ENCODE measurements around the gene AKR1A1.
A peak's percentile ranks its signal among the peaks of the same experiment; 100 is the strongest.

The AKR1A1 gene

DNA sequence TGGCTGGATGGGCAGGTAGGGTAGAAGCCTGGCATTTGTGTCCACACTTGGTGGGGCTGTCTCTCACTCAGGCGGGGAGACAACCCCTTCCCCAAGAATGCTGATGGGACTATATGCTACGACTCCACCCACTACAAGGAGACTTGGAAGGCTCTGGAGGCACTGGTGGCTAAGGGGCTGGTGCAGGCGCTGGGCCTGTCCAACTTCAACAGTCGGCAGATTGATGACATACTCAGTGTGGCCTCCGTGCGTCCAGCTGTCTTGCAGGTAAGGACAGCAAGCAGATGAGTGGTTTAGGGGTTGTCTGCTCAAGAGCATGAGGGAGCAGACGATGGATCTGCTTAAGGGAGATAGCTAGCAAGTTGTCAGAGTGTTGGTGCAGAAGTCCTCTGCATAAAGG is 17.3 kb downstream of the AKR1A1 start:
- DNase-seq (ENCODE audit: low spot score), result no peak
- TF ChIP-seq, protein P1, sequence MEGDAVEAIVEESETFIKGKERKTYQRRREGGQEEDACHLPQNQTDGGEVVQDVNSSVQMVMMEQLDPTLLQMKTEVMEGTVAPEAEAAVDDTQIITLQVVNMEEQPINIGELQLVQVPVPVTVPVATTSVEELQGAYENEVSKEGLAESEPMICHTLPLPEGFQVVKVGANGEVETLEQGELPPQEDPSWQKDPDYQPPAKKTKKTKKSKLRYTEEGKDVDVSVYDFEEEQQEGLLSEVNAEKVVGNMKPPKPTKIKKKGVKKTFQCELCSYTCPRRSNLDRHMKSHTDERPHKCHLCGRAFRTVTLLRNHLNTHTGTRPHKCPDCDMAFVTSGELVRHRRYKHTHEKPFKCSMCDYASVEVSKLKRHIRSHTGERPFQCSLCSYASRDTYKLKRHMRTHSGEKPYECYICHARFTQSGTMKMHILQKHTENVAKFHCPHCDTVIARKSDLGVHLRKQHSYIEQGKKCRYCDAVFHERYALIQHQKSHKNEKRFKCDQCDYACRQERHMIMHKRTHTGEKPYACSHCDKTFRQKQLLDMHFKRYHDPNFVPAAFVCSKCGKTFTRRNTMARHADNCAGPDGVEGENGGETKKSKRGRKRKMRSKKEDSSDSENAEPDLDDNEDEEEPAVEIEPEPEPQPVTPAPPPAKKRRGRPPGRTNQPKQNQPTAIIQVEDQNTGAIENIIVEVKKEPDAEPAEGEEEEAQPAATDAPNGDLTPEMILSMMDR (IDR thresholded peaks at IDR 0.05; ENCODE audit: extremely low read depth, missing control alignments), result no peak

DNA sequence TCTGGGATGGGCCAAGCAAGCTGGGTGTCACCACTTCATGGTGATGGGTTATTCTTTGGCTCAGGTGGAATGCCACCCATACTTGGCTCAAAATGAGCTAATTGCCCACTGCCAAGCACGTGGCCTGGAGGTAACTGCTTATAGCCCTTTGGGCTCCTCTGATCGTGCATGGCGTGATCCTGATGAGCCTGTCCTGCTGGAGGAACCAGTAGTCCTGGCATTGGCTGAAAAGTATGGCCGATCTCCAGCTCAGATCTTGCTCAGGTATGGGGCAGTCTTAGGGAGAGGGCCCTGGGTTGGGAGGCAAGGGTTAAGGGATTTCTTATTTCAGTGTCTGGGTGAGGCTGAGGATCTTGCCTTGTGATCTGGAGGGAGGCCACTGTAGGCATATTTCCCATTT is 17.8 kb downstream of the AKR1A1 start:
- DNase-seq (ENCODE audit: low spot score), result no peak
- TF ChIP-seq, protein P1 (IDR thresholded peaks at IDR 0.05; ENCODE audit: extremely low read depth, missing control alignments), result no peak

DNA sequence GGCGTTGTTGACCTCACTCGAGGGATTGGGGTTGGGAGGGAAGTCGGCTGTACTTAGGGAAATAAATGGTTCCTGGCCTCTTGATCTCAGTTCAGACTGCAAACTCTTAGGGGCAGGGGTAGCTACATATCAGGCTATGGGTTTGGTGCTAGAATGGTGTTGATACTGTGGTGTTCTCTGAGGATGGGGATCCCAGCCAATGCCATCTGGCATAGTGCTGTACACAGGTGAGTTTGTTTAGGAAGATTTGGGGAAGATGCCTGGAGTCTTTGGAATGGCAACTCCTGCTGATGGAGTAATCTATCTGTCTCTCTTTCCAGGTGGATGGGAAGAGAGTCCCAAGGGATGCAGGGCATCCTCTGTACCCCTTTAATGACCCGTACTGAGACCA is 18.9 kb downstream of the AKR1A1 start:
- DNase-seq (ENCODE audit: low spot score), result no peak
- TF ChIP-seq, protein P1 (IDR thresholded peaks at IDR 0.05; ENCODE audit: extremely low read depth, missing control alignments), result no peak

DNA sequence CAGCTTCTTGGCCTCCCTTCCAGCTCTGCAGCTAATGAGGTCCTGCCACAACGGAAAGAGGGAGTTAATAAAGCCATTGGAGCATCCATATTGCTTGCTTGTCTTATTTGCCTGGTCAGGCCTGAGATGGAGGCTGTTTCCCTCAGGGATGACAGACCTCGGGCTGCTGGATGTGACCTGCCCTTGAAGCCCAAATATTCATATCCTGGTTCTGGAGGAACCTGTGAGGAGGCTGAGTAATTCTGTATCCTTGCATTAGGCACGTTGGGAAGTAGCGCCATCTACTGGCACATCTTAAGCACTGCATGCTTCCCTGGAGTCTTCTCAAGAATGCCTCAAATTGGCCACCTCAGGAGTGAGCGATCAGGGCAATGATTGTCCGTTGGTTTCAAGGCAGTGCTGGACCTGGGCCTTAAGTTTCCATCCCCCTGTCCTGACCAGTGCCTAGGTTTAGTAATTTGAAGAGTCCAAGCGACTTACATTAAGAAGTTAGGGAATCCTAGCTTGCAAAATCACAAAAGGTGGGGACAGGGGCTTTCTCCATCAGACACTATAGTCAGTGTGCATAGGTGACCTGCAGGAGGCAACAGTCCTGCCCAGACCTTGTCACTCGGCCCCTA is 19.4 kb downstream of the AKR1A1 start:
- TF ChIP-seq, protein P1 (IDR thresholded peaks at IDR 0.05; ENCODE audit: extremely low read depth, missing control alignments), result peak; percentile 98
- DNase-seq (ENCODE audit: low spot score), result peak; percentile 63

DNA sequence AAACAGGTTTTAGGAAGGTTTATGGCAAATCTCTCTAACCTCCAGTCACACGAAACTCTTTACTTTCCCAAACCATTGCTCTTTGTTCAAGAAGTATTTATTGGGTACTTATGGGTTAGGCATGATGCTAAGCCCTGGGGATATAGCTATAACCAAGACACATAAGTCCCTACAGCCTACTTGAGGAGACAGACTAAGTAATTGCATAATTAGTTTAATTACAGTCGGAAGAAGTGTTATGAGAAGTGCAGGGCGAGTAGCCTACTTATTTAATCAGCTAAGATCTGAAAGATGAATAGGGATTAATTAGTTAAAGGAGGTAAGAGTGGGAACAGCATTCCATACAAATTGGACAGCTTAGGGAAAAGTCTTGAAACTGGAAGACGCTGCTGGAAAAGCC is 20.0 kb downstream of the AKR1A1 start:
- no peak for DNase-seq (ENCODE audit: low spot score)
- TF ChIP-seq, protein P1 (IDR thresholded peaks at IDR 0.05; ENCODE audit: extremely low read depth, missing control alignments), result no peak

DNA sequence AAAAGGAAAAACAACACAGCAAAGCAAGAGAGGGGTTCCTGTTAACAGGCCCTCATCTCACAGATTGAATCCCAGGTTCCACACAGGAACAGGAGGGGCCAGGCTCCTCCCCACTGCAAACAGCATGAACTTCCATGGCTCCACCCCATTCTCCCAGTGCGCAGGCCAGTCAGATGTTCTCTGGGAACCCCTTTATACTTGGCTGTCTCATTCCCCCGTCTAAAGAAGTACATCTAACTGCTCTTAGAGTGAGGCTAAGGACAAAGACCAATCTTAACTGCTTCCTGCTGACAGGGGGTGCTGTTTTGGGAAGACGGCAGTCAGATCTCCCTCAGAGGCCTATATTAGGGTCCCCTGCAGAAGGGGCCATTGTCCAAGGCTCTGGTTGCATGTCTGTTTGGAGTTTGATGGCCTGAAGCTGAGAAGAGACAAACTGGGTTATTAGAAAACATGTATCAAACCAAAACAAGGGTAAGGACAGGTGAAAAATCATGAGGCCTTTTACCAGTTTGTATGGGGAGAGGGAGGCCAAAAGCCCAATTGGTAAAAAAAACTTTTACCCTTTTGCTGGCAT is 22.7 kb downstream of the AKR1A1 start:
- no peak for DNase-seq (ENCODE audit: low spot score)
- TF ChIP-seq, protein P1 (IDR thresholded peaks at IDR 0.05; ENCODE audit: extremely low read depth, missing control alignments), result no peak

DNA sequence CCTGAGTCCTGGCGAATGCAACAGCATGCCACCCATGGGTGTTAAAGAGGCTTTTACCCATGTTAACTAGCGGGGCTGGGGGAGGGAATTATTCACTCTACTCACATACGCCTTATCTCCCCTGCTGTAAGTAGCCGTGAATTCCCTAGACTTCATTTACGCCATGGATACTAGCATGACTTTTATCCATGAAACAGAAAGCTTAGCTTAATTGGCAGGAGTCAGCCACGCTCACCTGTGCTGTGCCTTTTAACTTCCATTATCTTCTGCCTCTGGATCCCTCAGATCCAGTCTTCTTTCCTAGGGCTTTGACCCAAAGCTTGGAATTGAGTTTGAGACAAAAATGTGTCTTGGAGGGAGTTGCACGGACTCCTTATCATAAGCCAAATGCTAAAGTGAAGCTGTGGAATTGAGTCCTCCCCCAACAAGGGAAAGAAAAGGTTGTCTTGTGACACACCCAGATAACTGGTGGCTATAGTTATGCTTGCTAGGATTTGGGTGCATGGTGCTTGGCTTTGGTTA is 23.5 kb downstream of the AKR1A1 start:
- DNase-seq (ENCODE audit: low spot score), result no peak
- TF ChIP-seq, protein P1 (IDR thresholded peaks at IDR 0.05; ENCODE audit: extremely low read depth, missing control alignments), result no peak
